ENCODE data around the gene C1GALT1. TPM values are rescaled to one million over a fixed set of nuclear protein-coding genes. Genes with fewer than 3 reads are reported as not detected.

C1GALT1 gene
- total and polyA plus RNA-seq, 7 donors, result 3.9 to 23.3 (median 13.1) TPM

DNA sequence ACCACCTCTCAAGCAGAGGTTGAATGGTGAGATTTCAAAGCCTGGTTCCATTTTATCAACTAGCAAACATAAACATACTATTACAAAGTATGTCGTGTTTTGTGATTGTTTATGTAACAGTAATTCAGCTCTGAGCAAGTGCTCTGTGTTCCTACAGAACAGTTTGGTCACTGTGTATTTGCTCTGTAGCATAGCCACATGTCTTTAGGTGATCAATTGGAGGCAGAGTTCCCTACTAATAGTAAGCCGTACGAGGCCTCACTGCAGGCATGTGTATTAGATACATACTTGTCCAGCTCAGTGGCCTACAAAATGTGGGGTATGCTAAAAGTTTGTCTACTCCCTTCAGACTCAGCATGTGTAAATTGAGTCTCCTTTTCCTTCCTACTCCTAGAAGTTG, 53.0 kb downstream of the C1GALT1 start:
- H3K9me3 ChIP-seq, result peaks cover 7% of the 10 kb centered on the region
- no peaks in the 10 kb centered on the region for H3K4me1 ChIP-seq
- intact Hi-C loops (cut with DNase I), result no loop called here
- H3K4me3 ChIP-seq, result no peak overlapping the region
- no peaks in the 10 kb centered on the region for H3K27me3 ChIP-seq (ENCODE audit: insufficient read depth in 3 of 3, low read length in 2 of 3)
- peaks cover 9 to 49% of the 10 kb centered on the region in 2 donors for H3K36me3 ChIP-seq (ENCODE audit: insufficient read depth in 1 of 2, low read depth in 1 of 2)
- 80 to 85% (median 83%) methylated on average over 3 of the region's 3 CpGs for WGBS, 3 donors
- TF ChIP-seq, protein P1, sequence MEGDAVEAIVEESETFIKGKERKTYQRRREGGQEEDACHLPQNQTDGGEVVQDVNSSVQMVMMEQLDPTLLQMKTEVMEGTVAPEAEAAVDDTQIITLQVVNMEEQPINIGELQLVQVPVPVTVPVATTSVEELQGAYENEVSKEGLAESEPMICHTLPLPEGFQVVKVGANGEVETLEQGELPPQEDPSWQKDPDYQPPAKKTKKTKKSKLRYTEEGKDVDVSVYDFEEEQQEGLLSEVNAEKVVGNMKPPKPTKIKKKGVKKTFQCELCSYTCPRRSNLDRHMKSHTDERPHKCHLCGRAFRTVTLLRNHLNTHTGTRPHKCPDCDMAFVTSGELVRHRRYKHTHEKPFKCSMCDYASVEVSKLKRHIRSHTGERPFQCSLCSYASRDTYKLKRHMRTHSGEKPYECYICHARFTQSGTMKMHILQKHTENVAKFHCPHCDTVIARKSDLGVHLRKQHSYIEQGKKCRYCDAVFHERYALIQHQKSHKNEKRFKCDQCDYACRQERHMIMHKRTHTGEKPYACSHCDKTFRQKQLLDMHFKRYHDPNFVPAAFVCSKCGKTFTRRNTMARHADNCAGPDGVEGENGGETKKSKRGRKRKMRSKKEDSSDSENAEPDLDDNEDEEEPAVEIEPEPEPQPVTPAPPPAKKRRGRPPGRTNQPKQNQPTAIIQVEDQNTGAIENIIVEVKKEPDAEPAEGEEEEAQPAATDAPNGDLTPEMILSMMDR (IDR thresholded peaks at IDR 0.05), result no peak
- DNase-seq (no peak), ATAC-seq (no peak)
- no peak overlapping the region for H3K27ac ChIP-seq

DNA sequence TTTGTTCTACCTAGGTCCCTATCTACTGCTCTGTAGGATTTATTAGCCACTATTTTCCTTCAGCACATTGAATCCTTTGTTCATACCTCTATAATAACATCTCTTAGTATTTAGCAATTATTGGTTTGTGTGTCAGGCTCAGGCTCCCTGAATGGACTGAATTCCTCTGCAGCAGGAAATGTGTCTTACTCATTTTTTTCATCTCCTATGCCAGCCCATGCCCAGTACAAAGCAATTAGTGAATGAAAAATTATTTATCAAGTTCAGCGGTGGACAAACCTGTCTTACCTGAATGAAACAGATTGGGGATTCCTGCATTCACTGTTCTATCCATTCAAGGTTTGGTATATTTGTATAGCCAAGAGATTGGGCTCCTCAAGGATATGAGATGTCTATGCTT, 53.7 kb downstream of the C1GALT1 start:
- Histone ChIP-seq H3K36me3 (ENCODE audit: insufficient read depth in 1 of 2, low read depth in 1 of 2) (peaks cover 9 to 50% of the 10 kb centered on the region in 2 donors), H3K9me3 (peaks cover 3% of the 10 kb centered on the region), H3K4me3 (no peak overlapping the region), H3K4me1 (no peaks in the 10 kb centered on the region), H3K27me3 (ENCODE audit: insufficient read depth in 3 of 3, low read length in 2 of 3) (no peaks in the 10 kb centered on the region), H3K27ac (no peak overlapping the region)
- no peak for ATAC-seq
- no peak for DNase-seq
- intact Hi-C loops (cut with DNase I), result no loop called here
- WGBS, 3 donors, result 97% methylated on average over 1 of the region's 1 CpG
- TF ChIP-seq, protein P1 (IDR thresholded peaks at IDR 0.05), result no peak

DNA sequence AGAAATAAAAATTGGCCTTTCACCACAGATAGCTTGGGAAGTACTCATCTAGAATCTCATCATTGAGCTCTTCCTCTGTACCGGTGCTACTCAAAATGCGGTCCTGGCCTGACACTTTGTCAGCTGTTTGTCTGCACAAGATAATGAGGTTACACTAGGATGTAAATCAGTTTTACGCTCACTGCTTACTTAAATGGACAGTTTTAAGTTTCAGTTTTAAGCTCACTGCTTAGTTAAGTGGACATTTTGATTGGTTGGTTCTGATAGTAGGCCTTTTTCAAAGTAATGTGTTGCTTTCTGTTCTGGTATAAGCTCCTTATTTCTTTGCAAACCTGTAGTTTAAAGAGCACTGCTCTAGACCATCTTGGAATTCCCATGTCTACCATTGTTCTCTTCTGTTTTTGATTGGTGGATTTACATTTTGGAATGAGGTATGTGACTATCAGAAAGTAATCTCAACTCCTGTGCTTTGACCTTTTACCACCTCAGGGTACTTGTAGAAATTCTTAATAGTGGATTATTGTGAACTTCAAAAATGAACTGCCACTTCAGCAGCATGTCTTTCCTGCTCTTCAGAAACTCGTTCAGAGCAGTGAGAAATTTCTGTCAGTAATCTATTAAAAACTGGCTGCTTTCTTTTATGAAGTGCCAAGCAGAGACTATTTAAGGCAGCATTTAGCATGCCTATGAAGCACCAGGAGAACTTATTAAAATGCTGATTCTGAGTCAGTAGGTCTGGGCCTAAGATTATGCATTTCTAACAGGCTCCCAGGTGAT, 55.0 kb downstream of the C1GALT1 start:
- Histone ChIP-seq H3K27ac (no peak overlapping the region), H3K4me1 (no peaks in the 10 kb centered on the region), H3K9me3 (no peaks in the 10 kb centered on the region), H3K4me3 (no peak overlapping the region), H3K27me3 (ENCODE audit: insufficient read depth in 3 of 3, low read length in 2 of 3) (no peaks in the 10 kb centered on the region), H3K36me3 (ENCODE audit: insufficient read depth in 1 of 2, low read depth in 1 of 2) (peaks cover 9 to 54% of the 10 kb centered on the region in 2 donors)
- ATAC-seq, result no peak
- DNase-seq, result no peak
- TF ChIP-seq, protein P1 (IDR thresholded peaks at IDR 0.05), result no peak
- intact Hi-C loops (cut with DNase I), result no loop called here
- WGBS, 3 donors, result 43 to 71% (median 49%) methylated on average over 4 of the region's 4 CpGs

DNA sequence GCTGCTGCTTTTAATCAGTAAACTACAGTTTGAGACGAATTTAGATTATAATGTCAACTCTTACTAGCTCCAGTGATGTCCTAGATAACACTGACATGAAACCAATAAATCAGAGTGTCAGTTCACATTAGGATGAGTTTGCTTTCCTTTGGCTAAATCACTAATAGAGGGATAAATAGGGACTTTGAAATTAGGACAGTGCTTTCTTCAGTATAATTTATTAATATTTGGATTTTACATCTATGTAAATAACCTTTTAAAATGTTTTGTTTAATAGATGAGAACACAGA, 55.6 kb downstream of the C1GALT1 start:
- ATAC-seq, result no peak
- no peaks in the 10 kb centered on the region for H3K4me1 ChIP-seq
- TF ChIP-seq, protein P1 (IDR thresholded peaks at IDR 0.05), result no peak
- intact Hi-C loops (cut with DNase I), result no loop called here
- H3K27me3 ChIP-seq (ENCODE audit: insufficient read depth in 3 of 3, low read length in 2 of 3), result no peaks in the 10 kb centered on the region
- H3K9me3 ChIP-seq, result no peaks in the 10 kb centered on the region
- H3K27ac ChIP-seq, result no peak overlapping the region
- H3K4me3 ChIP-seq, result no peak overlapping the region
- WGBS, 3 donors, result 49 to 70% (median 63%) methylated on average over 1 of the region's 1 CpG
- no peak for DNase-seq
- peaks cover 9 to 55% of the 10 kb centered on the region in 2 donors for H3K36me3 ChIP-seq (ENCODE audit: insufficient read depth in 1 of 2, low read depth in 1 of 2)

DNA sequence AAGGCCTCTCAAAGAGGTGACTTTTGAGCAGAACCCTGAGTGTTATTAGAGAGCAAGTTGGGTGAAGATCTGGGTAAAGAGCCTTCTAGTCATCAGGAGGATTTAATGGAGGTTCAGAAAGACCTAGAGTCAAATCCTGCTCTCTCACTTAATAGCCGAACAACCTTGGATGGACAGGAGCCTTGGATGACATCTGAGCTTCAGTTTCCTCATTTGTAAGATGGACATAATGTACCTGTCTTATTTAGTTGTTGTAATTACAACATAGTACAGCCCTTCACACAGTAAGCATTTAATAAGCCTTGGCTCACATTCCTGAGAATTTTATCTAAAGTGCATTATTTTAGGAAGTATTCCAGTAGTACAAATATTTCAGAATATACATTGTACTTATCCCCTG, 57.0 kb downstream of the C1GALT1 start:
- Histone ChIP-seq H3K36me3 (ENCODE audit: insufficient read depth in 1 of 2, low read depth in 1 of 2) (peaks cover 9 to 65% of the 10 kb centered on the region in 2 donors), H3K27ac (no peak overlapping the region), H3K4me1 (no peaks in the 10 kb centered on the region), H3K27me3 (ENCODE audit: insufficient read depth in 3 of 3, low read length in 2 of 3) (no peaks in the 10 kb centered on the region), H3K4me3 (no peak overlapping the region), H3K9me3 (no peaks in the 10 kb centered on the region)
- WGBS, 3 donors, result 41 to 89% (median 55%) methylated on average over 1 of the region's 1 CpG
- peak in 2 of 4 donors; percentile 65 to 72 for ATAC-seq
- intact Hi-C loops (cut with DNase I), result no loop called here
- TF ChIP-seq, protein P1 (IDR thresholded peaks at IDR 0.05), result no peak
- no peak for DNase-seq
